GM12873 (cell line): ENCODE measurements around the gene C15orf39.

Source experiments
- CTCF ChIP-seq: IDR thresholded peaks from 2 replicates; pipeline ENCODE4 v1.5.1; 2012; ENCODE audit warnings: low read depth, mild to moderate bottlenecking, moderate library complexity, low read length, control low read depth; ENCODE audit not compliant: insufficient read depth; ENCODE audit errors: missing control alignments

The C15orf39 gene

GRCh38 chr15:75230016-75230343 is 28.3 kb downstream of the C15orf39 start:
- TF ChIP-seq CTCF, result no peak

GRCh38 chr15:75230551-75231371 is 29.1 kb downstream of the C15orf39 start:
- TF ChIP-seq CTCF, result no peak

- no peak for TF ChIP-seq CTCF
Observed at GRCh38 chr15:75231836-75232235, 30.2 kb downstream of the C15orf39 start.

GRCh38 chr15:75232252-75232813 is 30.7 kb downstream of the C15orf39 start:
- TF ChIP-seq CTCF, result no peak

GRCh38 chr15:75232826-75233503 is 31.3 kb downstream of the C15orf39 start:
- TF ChIP-seq CTCF, result no peak

- TF ChIP-seq CTCF, result no peak
Observed at GRCh38 chr15:75233504-75234190, 32.0 kb downstream of the C15orf39 start.
